DOHH2 (cell line): ENCODE results near the gene CST1.

Experiments
- EZH2phosphoT487 ChIP-seq: fragments of 200-600 bp; sonication (generic); IDR thresholded peaks from 2 replicates; pipeline ENCODE4 v1.6.1; 2017; ENCODE audit warnings: borderline replicate concordance, mild to moderate bottlenecking, antibody characterized with exemption, low read length, moderate library complexity, mixed read lengths
- TF ChIP-seq, protein P1 (sequence below): fragments of 200-600 bp; sonication (generic); IDR thresholded peaks from one replicate; pipeline ENCODE4 v1.5.1; 2014; ENCODE audit warnings: antibody characterized with exemption, mild to moderate bottlenecking, low read depth, low read length; ENCODE audit not compliant: poor library complexity, severe bottlenecking

DNA sequence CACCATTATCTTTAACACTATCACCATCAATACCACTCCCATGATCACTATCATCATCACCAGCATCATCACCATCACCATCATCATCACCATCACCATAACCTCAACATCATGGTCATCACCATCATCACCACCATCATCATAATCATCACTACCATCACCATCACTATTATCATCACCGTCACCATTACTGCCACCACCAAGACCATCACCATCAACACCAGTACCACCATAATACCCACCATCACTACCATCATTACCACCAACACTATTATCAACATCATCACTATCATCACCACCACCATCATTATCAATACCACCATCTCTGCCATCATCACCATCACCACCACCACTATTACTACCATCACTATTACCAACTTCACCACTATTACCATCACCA is 32.7 kb upstream of the CST1 start:
- TF ChIP-seq, protein P1, sequence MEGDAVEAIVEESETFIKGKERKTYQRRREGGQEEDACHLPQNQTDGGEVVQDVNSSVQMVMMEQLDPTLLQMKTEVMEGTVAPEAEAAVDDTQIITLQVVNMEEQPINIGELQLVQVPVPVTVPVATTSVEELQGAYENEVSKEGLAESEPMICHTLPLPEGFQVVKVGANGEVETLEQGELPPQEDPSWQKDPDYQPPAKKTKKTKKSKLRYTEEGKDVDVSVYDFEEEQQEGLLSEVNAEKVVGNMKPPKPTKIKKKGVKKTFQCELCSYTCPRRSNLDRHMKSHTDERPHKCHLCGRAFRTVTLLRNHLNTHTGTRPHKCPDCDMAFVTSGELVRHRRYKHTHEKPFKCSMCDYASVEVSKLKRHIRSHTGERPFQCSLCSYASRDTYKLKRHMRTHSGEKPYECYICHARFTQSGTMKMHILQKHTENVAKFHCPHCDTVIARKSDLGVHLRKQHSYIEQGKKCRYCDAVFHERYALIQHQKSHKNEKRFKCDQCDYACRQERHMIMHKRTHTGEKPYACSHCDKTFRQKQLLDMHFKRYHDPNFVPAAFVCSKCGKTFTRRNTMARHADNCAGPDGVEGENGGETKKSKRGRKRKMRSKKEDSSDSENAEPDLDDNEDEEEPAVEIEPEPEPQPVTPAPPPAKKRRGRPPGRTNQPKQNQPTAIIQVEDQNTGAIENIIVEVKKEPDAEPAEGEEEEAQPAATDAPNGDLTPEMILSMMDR = no peak
- no peak for TF ChIP-seq EZH2phosphoT487
